SKM-1 treated with dmso at 0.1 percent for 144 hours (cell line): ENCODE results near the gene DPYD.

ENCODE experiments used
- DNase-seq: peaks from one replicate; lab custom pipeline; 2025; ENCODE audit not compliant: unreplicated experiment; lab: John Stamatoyannopoulos, UW

Gene DPYD

GRCh38 chr1:97164276-97164639 is 756.6 kb downstream of the DPYD start:
- peak; percentile 17 for DNase-seq

- no peak for DNase-seq
Observed at GRCh38 chr1:97163591-97164275, 757.1 kb downstream of the DPYD start.

DNA sequence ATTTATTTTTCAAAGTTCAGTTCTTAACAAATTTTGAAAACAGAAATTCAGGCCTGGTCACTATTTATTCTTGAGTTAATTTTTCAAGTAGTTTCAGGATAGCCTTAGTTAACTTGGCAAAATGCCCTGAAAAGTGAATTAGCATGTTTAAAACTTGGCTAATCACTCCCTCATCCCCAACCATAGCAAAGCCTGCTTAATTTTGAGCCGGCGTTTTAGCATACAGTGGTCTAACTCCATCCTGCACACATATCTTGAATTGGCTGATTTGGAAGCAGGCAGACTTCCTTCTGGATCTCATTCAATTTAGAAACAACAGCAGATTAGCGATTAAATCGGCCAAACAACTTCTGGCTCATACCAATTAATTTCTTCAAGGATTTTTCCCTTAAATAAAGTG is 760.0 kb downstream of the DPYD start:
- no peak for DNase-seq

GRCh38 chr1:97159342-97159741 is 761.5 kb downstream of the DPYD start:
- DNase-seq: no peak

DNA sequence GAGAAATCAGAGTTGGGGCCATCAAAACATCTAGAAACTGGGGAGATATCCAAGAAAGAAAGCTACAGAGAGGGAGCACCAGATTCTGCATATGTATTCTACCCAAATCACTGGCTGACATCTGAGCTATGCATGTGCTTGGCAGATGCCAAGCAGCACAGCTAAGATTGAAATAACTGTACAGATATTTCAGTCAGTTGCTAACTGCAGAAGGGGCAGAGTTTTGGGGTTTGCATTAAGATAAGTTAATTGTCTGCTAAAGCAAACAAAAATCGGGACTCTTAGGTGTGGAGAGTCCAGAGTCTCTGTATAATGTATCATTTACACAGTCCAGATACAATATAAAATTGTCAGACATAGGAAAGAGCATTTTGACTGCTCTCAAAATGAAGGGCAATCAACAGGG is 762.1 kb downstream of the DPYD start:
- DNase-seq: no peak

- no peak for DNase-seq
Observed at GRCh38 chr1:97157991-97158390, 762.8 kb downstream of the DPYD start.

- no peak for DNase-seq
Observed at GRCh38 chr1:97151651-97152050, 769.2 kb downstream of the DPYD start.

DNA sequence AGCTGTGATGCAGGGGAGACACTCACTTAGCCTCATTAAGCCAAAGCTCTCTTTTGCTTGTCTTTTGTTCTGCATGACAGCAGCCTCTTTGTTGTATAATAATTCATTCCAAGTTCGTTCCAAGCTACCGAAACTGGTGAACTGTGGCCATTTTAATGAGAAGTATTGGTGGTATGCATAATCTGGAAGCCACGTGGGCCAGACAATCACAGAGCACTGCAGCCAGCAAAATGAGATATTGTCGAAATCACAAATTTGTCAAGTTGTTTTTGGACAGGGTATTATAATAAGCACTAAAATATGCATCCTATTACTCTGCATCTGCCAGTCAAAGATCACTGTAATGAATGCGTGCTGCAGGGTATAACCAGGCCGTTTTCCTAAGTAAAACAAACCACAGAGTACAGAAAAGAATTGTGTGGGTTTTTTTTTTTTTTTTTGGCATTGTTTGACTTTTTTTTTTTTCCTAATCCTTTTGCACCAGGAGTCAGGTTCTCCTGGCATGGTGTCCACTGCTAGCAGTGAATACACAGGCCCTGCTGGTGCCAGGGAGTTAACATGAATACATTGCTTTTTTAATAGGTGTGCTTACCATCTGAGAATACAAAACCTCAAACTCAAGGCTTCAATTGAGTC is 775.4 kb downstream of the DPYD start:
- DNase-seq: no peak

GRCh38 chr1:97144527-97144926 is 776.3 kb downstream of the DPYD start:
- no peak for DNase-seq

DNA sequence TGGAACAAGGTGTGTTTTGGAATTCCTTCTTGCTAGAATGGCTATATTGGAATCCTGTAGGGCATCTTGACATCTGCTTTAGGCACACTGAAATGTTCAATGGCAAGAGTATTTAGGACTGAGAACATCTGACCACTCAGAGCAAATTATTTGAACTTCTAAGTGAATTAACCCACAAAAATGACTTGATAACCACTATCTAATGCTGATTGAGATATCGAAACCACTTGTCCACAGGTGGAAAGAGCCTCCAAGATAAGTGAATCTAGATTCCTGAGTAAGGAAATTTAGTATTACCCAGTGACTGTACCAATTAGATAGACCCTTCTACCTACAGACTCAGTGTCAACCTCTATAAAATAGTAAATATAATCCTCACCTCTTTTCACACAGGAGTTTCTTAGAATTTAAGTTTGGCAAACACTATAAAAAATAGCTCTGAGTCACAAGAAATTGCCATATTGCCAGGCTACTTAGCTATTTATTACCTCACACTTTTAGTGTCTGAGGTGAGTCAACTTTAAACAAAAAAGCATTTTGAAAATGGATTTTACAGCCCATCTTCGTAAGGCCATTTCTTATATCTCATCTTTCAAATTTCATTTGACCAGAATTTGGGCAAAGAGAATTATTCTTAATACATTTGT is 777.5 kb downstream of the DPYD start:
- no peak for DNase-seq

DNA sequence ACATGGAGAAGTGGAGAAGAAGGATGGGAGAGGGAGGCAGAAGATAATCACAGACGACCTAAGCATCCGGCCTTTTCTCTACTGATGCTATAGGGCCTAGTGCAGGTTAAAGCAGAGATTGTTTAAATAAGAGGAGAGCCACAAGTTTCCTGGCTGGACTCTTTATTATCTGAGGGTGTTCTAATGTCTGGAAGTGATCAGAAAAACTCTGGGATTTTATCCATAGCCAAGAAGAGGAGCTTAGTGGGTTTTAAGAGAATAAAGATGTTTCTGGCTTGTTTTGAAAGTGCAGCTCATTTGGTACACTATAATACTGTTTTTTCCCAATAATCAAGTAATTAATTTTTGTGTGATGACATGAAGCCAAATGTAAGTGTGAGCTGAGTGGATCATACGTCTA is 780.2 kb downstream of the DPYD start:
- DNase-seq: no peak

DNA sequence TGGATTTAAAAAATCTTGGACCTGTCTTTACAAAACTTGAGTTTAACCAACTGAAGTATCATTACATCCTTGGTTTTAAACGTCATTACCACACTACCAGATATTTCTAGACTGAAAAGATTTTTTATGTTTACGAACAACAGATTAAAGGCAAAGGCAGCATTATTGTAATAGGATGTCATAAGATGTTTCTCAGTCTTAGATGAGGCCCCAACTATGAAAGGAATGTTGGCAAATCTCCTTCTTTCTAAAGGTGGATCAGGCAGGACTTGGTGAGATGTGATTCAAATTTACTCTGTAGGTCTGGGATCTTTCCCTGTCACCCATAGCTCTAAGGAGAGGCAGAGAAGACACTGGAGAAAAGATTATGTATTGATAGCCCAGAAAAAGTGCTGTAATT is 781.3 kb downstream of the DPYD start:
- DNase-seq: no peak

- DNase-seq: no peak
Observed at GRCh38 chr1:97138515-97139032, 782.3 kb downstream of the DPYD start.

DNA sequence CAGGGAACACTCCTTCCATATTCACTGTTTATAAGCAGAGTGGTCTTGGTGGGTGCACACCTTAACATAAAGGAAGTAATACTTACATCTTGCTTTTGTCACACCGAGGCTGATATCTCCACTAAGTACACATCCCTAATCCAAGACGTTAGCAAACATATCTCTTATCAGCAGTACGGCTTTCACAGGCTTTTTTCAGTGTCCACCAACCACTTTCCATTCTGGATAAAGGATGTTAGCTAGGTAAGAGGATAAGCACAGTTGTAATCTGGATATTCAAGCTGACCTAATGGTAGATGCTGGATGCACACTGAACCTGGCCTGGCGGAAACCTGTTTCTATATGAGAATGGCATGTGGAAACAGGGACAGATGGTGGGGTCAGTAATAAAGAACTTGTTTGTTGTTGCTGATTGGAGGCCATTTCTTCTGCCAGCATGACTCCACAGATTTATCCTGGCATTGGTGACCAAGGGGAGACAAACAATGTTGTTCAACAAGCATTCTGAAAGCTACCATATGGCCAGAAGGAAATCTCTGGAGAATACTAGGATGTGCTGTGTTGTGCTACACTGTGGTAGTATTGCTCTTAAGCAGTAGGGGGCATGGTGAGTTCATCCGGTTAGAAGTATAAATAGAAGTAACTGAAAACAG is 782.8 kb downstream of the DPYD start:
- DNase-seq: peak; percentile 50

GRCh38 chr1:97136996-97137395 is 783.8 kb downstream of the DPYD start:
- no peak for DNase-seq

- no peak for DNase-seq
Observed at GRCh38 chr1:97135972-97136371, 784.9 kb downstream of the DPYD start.

DNA sequence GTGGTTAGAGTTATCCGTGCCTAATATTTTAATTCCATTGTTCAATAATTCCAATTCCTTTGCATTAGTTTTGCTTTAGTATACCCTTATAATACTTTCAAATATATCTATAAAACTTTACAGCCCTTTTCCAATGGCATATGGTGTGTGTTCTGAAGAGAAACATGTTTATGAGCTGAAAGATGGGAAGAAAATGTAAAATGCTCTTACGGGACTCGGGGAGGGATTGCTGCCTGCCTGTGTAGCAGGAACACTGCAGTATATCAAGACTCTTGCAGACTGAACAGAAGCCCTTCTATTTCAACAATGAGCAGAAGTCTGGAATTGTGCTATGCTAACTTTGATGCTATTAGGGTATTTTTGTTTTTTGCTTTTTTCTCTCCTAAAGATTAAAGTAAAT is 792.4 kb downstream of the DPYD start:
- no peak for DNase-seq

GRCh38 chr1:97123717-97124431 is 797.0 kb downstream of the DPYD start:
- no peak for DNase-seq

GRCh38 chr1:97120806-97121205 is 800.0 kb downstream of the DPYD start:
- DNase-seq: no peak

GRCh38 chr1:97119260-97120158 is 801.3 kb downstream of the DPYD start:
- no peak for DNase-seq
